OCI-LY7 (cell line): Measurements from ENCODE around the gene SLX4. TPM values are rescaled to one million over a fixed set of nuclear protein-coding genes. Genes with fewer than 3 reads are reported as not detected.

Experiments used
- BruUV-seq: library from RNA; stranded (reverse); fragments of 400-500 nt; replicated peaks from 2 replicates; lab custom pipeline; 2021; lab: Mats Ljungman, UMichigan
- CTCF ChIA-PET: fragments of 300-600 bp; sonication (Branson Sonifier 250); formaldehyde crosslinking; loops from one replicate; lab custom pipeline; 2022; ENCODE audit warnings: antibody characterized with exemption; ENCODE audit not compliant: unreplicated experiment; lab: Charles Lee
- POLR2A ChIA-PET: fragments of 300-600 bp; sonication (Branson Sonifier 250); formaldehyde crosslinking; loops from one replicate; lab custom pipeline; 2022; ENCODE audit warnings: antibody characterized with exemption; lab: Charles Lee
- DNase-seq: peaks from one replicate; pipeline ENCODE4 v3.0.0-alpha.2; 2015; ENCODE audit warnings: low spot score
- H2AFZ ChIP-seq: fragments of 200-600 bp; sonication (generic), shearing (Covaris generic); 2 replicates; pipeline ENCODE4 v1.6.1; 2014; ENCODE audit warnings: mild to moderate bottlenecking, antibody characterized with exemption, low read length, moderate library complexity
- H3K27ac ChIP-seq: fragments of 200-600 bp; sonication (generic); 2 replicates; pipeline ENCODE4 v1.5.1; 2014; ENCODE audit warnings: mixed run types, low read depth, mild to moderate bottlenecking, moderate library complexity, low read length, inconsistent platforms; ENCODE audit not compliant: poor library complexity, severe bottlenecking
- H3K36me3 ChIP-seq: fragments of 200-600 bp; sonication (generic); 2 replicates; pipeline ENCODE4 v1.6.1; 2014; ENCODE audit warnings: mild to moderate bottlenecking, antibody characterized with exemption, low read length, moderate library complexity, mixed read lengths; ENCODE audit not compliant: insufficient read depth
- H3K4me1 ChIP-seq: fragments of 200-600 bp; sonication (generic); 2 replicates; pipeline ENCODE4 v1.5.1; 2014; ENCODE audit warnings: mild to moderate bottlenecking, low read length; ENCODE audit not compliant: insufficient read depth, poor library complexity, severe bottlenecking
- H3K4me2 ChIP-seq: fragments of 200-600 bp; sonication (generic); 2 replicates; pipeline ENCODE4 v1.6.1; 2014; ENCODE audit warnings: mild to moderate bottlenecking, low read length
- H3K4me3 ChIP-seq: fragments of 200-600 bp; sonication (generic); 2 replicates; pipeline ENCODE4 v1.5.1; 2014; ENCODE audit warnings: mild to moderate bottlenecking, low read depth, low read length; ENCODE audit not compliant: poor library complexity, severe bottlenecking
- H3K79me2 ChIP-seq: fragments of 200-600 bp; sonication (generic); 2 replicates; pipeline ENCODE4 v1.6.1; 2016; ENCODE audit warnings: low read depth, mild to moderate bottlenecking, low read length, moderate library complexity, mixed read lengths; ENCODE audit not compliant: insufficient read depth
- H3K9me2 ChIP-seq: fragments of 200-600 bp; sonication (generic); 2 replicates; pipeline ENCODE4 v1.6.1; 2016; ENCODE audit warnings: mild to moderate bottlenecking, low read length, mixed read lengths; ENCODE audit not compliant: insufficient read depth
- H3K9me3 ChIP-seq: fragments of 200-600 bp; sonication (generic); 2 replicates; pipeline ENCODE4 v1.6.1; 2014; ENCODE audit warnings: mild to moderate bottlenecking, mixed run types, low read length, mixed read lengths
- H4K20me1 ChIP-seq: fragments of 200-600 bp; sonication (generic); 2 replicates; pipeline ENCODE4 v1.6.1; 2014; ENCODE audit warnings: mild to moderate bottlenecking, antibody characterized with exemption, low read length, moderate library complexity, mixed read lengths; ENCODE audit not compliant: insufficient read depth
- CTCF ChIP-seq: fragments of 200-600 bp; sonication (generic); conservative IDR thresholded peaks from 2 replicates; pipeline ENCODE4 v1.5.1; 2014; ENCODE audit warnings: mild to moderate bottlenecking, antibody characterized with exemption, low read length, moderate library complexity, mixed read lengths
- EZH2phosphoT487 ChIP-seq: fragments of 200-600 bp; sonication (generic); IDR thresholded peaks from 2 replicates; pipeline ENCODE4 v1.6.1; 2018; ENCODE audit warnings: low read depth, borderline replicate concordance, mild to moderate bottlenecking, mixed run types, antibody characterized with exemption, low read length, moderate library complexity, mixed read lengths
- intact Hi-C: fragments of 100-400 bp; cut with micrococcal nuclease; formaldehyde crosslinking; loops from one replicate; pipeline ENCODE4 v1.10.0; 2022; ENCODE audit not compliant: unreplicated experiment
- total RNA-seq, 2 experiments: library from RNA; depleted of rRNA in 1 of 2; stranded (reverse); fragments of >200 nt in 1 of 2; shearing (Covaris generic) in 1 of 2; gene quantifications; 2 replicates each; pipeline ENCODE4 v1.2.3, GENCODE V29; 2014 to 2022

Gene SLX4
- total RNA-seq, 2 experiments from 2014 or later = 13.2 to 35.7 TPM

GRCh38 chr16:3595110-3595486 lies 16.3 kb downstream of the SLX4 start:
- CTCF ChIA-PET = no interaction called here
- no peak overlapping the region for H3K4me3 ChIP-seq

GRCh38 chr16:3594316-3595109 lies 16.9 kb downstream of the SLX4 start:
- intact Hi-C loops = no loop called here
- Histone ChIP-seq H3K27ac (no peak overlapping the region), H3K4me2 (no peak overlapping the region), H3K36me3 (peaks cover 83% of the 10 kb centered on the region), H3K79me2 (no peaks in the 10 kb centered on the region), H3K9me2 (no peaks in the 10 kb centered on the region), H4K20me1 (no peaks in the 10 kb centered on the region), H3K9me3 (peaks cover under 1% of the 10 kb centered on the region; the same call in 1 of the 2 replicates), H3K4me1 (no peaks in the 10 kb centered on the region), H3K4me3 (no peak overlapping the region), H2AFZ (no peak overlapping the region)
- no TSS peak for BruUV-seq
- ChIA-PET POLR2A (interaction anchor here (0.7 kb wide), 1 partner anchor 14 kb away, joined by 3 read pairs; no protein-coding TSS in a partner anchor), CTCF (no interaction called here)
- TF ChIP-seq CTCF (no peak), EZH2phosphoT487 (no peak)
- DNase-seq = no peak

More at GRCh38 chr16:3595110-3595486, 16.3 kb downstream of the SLX4 start:
- Histone ChIP-seq H3K27ac (no peak overlapping the region), H4K20me1 (no peaks in the 10 kb centered on the region), H2AFZ (no peak overlapping the region), H3K4me2 (no peak overlapping the region), H3K9me2 (no peaks in the 10 kb centered on the region), H3K9me3 (peaks cover 6% of the 10 kb centered on the region), H3K4me1 (no peaks in the 10 kb centered on the region), H3K36me3 (peaks cover 83% of the 10 kb centered on the region), H3K79me2 (no peaks in the 10 kb centered on the region)
- POLR2A ChIA-PET = no interaction called here
- no peak for DNase-seq
- no TSS peak for BruUV-seq
- intact Hi-C loops = no loop called here
- TF ChIP-seq EZH2phosphoT487 = no peak
- no peak for TF ChIP-seq CTCF

- H3K27ac ChIP-seq = no peak overlapping the region
- H3K36me3 ChIP-seq = peaks cover 79% of the 10 kb centered on the region
- intact Hi-C loops = no loop called here
- no peaks in the 10 kb centered on the region for H3K79me2 ChIP-seq
- no peak for DNase-seq
- no peak overlapping the region for H3K4me3 ChIP-seq
- no peak overlapping the region for H3K4me2 ChIP-seq
- H2AFZ ChIP-seq = no peak overlapping the region
- H3K4me1 ChIP-seq = peaks cover 18% of the 10 kb centered on the region
- H3K9me3 ChIP-seq = no peaks in the 10 kb centered on the region
- no TSS peak for BruUV-seq
- TF ChIP-seq CTCF = 0 out of 2 replicates have a peak, but pooled peaks have one; percentile 15
- no peak for TF ChIP-seq EZH2phosphoT487
- CTCF ChIA-PET = interaction anchor here (1.4 kb wide), 1 partner anchor 15 kb away, joined by 3 read pairs; no protein-coding TSS in a partner anchor
- POLR2A ChIA-PET = no interaction called here
- no peaks in the 10 kb centered on the region for H3K9me2 ChIP-seq
- no peaks in the 10 kb centered on the region for H4K20me1 ChIP-seq
Observed at GRCh38 chr16:3592559-3592958, 18.8 kb downstream of the SLX4 start.
